ENCODE measurements around the gene INTS11.

DNA sequence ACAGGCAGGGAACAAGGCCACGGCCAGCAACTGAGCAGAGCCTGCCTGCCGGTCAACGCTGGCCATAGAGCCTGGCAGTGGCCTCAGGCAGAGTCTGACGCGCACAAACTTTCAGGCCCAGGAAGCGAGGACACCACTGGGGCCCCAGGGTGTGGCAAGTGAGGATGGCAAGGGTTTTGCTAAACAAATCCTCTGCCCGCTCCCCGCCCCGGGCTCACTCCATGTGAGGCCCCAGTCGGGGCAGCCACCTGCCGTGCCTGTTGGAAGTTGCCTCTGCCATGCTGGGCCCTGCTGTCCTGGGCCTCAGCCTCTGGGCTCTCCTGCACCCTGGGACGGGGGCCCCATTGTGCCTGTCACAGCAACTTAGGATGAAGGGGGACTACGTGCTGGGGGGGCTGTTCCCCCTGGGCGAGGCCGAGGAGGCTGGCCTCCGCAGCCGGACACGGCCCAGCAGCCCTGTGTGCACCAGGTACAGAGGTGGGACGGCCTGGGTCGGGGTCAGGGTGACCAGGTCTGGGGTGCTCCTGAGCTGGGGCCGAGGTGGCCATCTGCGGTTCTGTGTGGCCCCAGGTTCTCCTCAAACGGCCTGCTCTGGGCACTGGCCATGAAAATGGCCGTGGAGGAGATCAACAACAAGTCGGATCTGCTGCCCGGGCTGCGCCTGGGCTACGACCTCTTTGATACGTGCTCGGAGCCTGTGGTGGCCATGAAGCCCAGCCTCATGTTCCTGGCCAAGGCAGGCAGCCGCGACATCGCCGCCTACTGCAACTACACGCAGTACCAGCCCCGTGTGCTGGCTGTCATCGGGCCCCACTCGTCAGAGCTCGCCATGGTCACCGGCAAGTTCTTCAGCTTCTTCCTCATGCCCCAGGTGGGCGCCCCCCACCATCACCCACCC lies 6.9 kb upstream of the INTS11 start, which contains the start of gene TAS1R3:
- TF ChIP-seq, protein P1, sequence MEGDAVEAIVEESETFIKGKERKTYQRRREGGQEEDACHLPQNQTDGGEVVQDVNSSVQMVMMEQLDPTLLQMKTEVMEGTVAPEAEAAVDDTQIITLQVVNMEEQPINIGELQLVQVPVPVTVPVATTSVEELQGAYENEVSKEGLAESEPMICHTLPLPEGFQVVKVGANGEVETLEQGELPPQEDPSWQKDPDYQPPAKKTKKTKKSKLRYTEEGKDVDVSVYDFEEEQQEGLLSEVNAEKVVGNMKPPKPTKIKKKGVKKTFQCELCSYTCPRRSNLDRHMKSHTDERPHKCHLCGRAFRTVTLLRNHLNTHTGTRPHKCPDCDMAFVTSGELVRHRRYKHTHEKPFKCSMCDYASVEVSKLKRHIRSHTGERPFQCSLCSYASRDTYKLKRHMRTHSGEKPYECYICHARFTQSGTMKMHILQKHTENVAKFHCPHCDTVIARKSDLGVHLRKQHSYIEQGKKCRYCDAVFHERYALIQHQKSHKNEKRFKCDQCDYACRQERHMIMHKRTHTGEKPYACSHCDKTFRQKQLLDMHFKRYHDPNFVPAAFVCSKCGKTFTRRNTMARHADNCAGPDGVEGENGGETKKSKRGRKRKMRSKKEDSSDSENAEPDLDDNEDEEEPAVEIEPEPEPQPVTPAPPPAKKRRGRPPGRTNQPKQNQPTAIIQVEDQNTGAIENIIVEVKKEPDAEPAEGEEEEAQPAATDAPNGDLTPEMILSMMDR (optimal IDR thresholded peaks at IDR 0.05 in 1 of 3, IDR thresholded peaks at IDR 0.05 in 1 of 3, conservative IDR thresholded peaks at IDR 0.05 in 1 of 3; ENCODE audit: extremely low read depth in 1 of 3, insufficient read depth in 2 of 3, low read length in 3 of 3) = no peak
- TF ChIP-seq EZH2 (IDR thresholded peaks at IDR 0.05; ENCODE audit: low read length) = no peak
